ENCODE data around the gene EVI2A. TPM values are rescaled to one million over a fixed set of nuclear protein-coding genes. Genes with fewer than 3 reads are reported as not detected.

EVI2A gene
- total RNA-seq, 2 experiments from 2014 or later, result 37.8 to 38.4 TPM

GRCh38 chr17:31320791-31321190, 631 bp downstream of the EVI2A start:
- intact Hi-C loops (cut with DNase I, micrococcal nuclease), result loop anchor here (1.0 to 10.0 kb wide), 5 partner anchors 9 to 56 kb away; no protein-coding TSS in a partner anchor
- Histone ChIP-seq H3K9me3 (ENCODE audit: control insufficient read depth in 1 of 2, insufficient read depth in 1 of 2, low read length in 2 of 2) (no peaks in the 10 kb centered on the region), H3K4me1 (ENCODE audit: insufficient read depth, low read length) (peaks cover 9% of the 10 kb centered on the region), H3K36me3 (ENCODE audit: insufficient read depth, low read length) (peaks cover 2% of the 10 kb centered on the region), H3K27ac (ENCODE audit: low read depth in 1 of 2, low read length in 2 of 2) (peak overlapping the region; percentile 83 to 87), H3K4me3 (ENCODE audit: low read length) (peak overlapping the region; percentile 82), H3K27me3 (ENCODE audit: control insufficient read depth in 1 of 2, insufficient read depth in 2 of 2, low read length in 2 of 2) (no peaks in the 10 kb centered on the region)
- Mint-ChIP-seq H3K27ac (peak overlapping the region; percentile 93), H3K9me3 (no peaks in the 10 kb centered on the region), H3K4me1 (ENCODE audit: low read depth) (peaks cover 52% of the 10 kb centered on the region), H3K36me3 (ENCODE audit: low read depth) (peaks cover 38% of the 10 kb centered on the region), H3K27me3 (no peaks in the 10 kb centered on the region), H3K4me3 (peak overlapping the region; percentile 91)
- POLR2A ChIA-PET, result interaction anchor here (0.8 to 9.3 kb wide), 4 partner anchors 11 to 64 kb away, joined by 3 to 157 read pairs (median 4); partner anchors contain the start of gene EVI2B
- DNase-seq (peak in 2 of 14 experiments; percentile 17 to 38), ATAC-seq (ENCODE audit: poor library complexity) (no peak)
- TF ChIP-seq CTCF (IDR thresholded peaks at IDR 0.05), result no peak
- CTCF ChIA-PET, result interaction anchor here (0.6 to 1.5 kb wide), 2 partner anchors 19 to 31 kb away, joined by 3 read pairs; no protein-coding TSS in a partner anchor

- no peak for TF ChIP-seq CTCF (IDR thresholded peaks at IDR 0.05)
- DNase-seq (peak in 2 of 14 experiments; percentile 37 to 57), ATAC-seq (ENCODE audit: poor library complexity) (no peak)
- Mint-ChIP-seq H3K36me3 (ENCODE audit: low read depth) (peaks cover 38% of the 10 kb centered on the region), H3K4me1 (ENCODE audit: low read depth) (peaks cover 55% of the 10 kb centered on the region), H3K4me3 (peak overlapping the region; percentile 91), H3K9me3 (no peaks in the 10 kb centered on the region), H3K27ac (peak overlapping the region; percentile 93), H3K27me3 (no peaks in the 10 kb centered on the region)
- Histone ChIP-seq H3K9me3 (ENCODE audit: control insufficient read depth in 1 of 2, insufficient read depth in 1 of 2, low read length in 2 of 2) (no peaks in the 10 kb centered on the region), H3K27me3 (ENCODE audit: control insufficient read depth in 1 of 2, insufficient read depth in 2 of 2, low read length in 2 of 2) (no peaks in the 10 kb centered on the region), H3K36me3 (ENCODE audit: insufficient read depth, low read length) (no peaks in the 10 kb centered on the region), H3K27ac (ENCODE audit: low read depth in 1 of 2, low read length in 2 of 2) (peak overlapping the region; percentile 83 to 87), H3K4me1 (ENCODE audit: insufficient read depth, low read length) (peaks cover 12% of the 10 kb centered on the region), H3K4me3 (ENCODE audit: low read length) (peak overlapping the region; percentile 82)
- CTCF ChIA-PET, result interaction anchor here (0.6 to 1.5 kb wide), 2 partner anchors 18 to 30 kb away, joined by 3 read pairs; no protein-coding TSS in a partner anchor
- intact Hi-C loops (cut with DNase I, micrococcal nuclease), result loop anchor here (2.0 to 10.0 kb wide), 2 partner anchors 13 to 55 kb away; no protein-coding TSS in a partner anchor
- POLR2A ChIA-PET, result interaction anchor here (0.7 to 9.3 kb wide), 9 partner anchors 11 to 500 kb away, joined by 3 to 157 read pairs (median 5); partner anchors contain the start of gene EVI2B
Observed at GRCh38 chr17:31320241-31320640, 1.2 kb downstream of the EVI2A start.

GRCh38 chr17:31318851-31319661, 2.4 kb downstream of the EVI2A start:
- peak overlapping the region; percentile 82 for H3K4me3 ChIP-seq (ENCODE audit: low read length)
- H3K27ac Mint-ChIP-seq, result peak overlapping the region; percentile 93
- ATAC-seq (ENCODE audit: poor library complexity) (no peak), DNase-seq (peak in 3 of 14 experiments; percentile 62 to 66 (median 64))
- H3K9me3 ChIP-seq (ENCODE audit: control insufficient read depth in 1 of 2, insufficient read depth in 1 of 2, low read length in 2 of 2), result no peaks in the 10 kb centered on the region
- ChIA-PET CTCF (interaction anchor here (2.4 kb wide), 1 partner anchor 10 kb away, joined by 7 read pairs; no protein-coding TSS in a partner anchor), POLR2A (interaction anchor here (0.6 to 9.3 kb wide), 16 partner anchors 10 to 541 kb away, joined by 3 to 157 read pairs (median 4); partner anchors contain the start of genes EVI2B and RNF135)
- peaks cover 43% of the 10 kb centered on the region for H3K36me3 Mint-ChIP-seq (ENCODE audit: low read depth)
- H3K27ac ChIP-seq (ENCODE audit: low read depth in 1 of 2, low read length in 2 of 2), result peak overlapping the region; percentile 83 to 87
- H3K36me3 ChIP-seq (ENCODE audit: insufficient read depth, low read length), result no peaks in the 10 kb centered on the region
- peaks cover 1% of the 10 kb centered on the region for H3K9me3 Mint-ChIP-seq
- intact Hi-C loops (cut with DNase I, micrococcal nuclease), result loop anchor here (5.0 to 10.0 kb wide), 2 partner anchors 188 to 494 kb away; partner anchors contain the start of gene CRLF3 (in 2 of the 2)
- H3K27me3 ChIP-seq (ENCODE audit: control insufficient read depth in 1 of 2, insufficient read depth in 2 of 2, low read length in 2 of 2), result no peaks in the 10 kb centered on the region
- H3K4me1 ChIP-seq (ENCODE audit: insufficient read depth, low read length), result peaks cover 12% of the 10 kb centered on the region
- peaks cover 63% of the 10 kb centered on the region for H3K4me1 Mint-ChIP-seq (ENCODE audit: low read depth)
- no peaks in the 10 kb centered on the region for H3K27me3 Mint-ChIP-seq
- H3K4me3 Mint-ChIP-seq, result peak overlapping the region; percentile 91
- no peak for TF ChIP-seq CTCF (IDR thresholded peaks at IDR 0.05)

All from CD4-positive, alpha-beta T cell (primary cell).